Panc1 (cell line): ENCODE results near the gene DIS3L2.

ENCODE experiments used
- POLR2AphosphoS5 ChIP-seq: IDR thresholded peaks from 2 replicates; pipeline ENCODE4 v1.6.1; 2012; ENCODE audit warnings: mild to moderate bottlenecking, low read depth, low read length, moderate library complexity
- REST ChIP-seq, 2 experiments: IDR thresholded peaks; 2 replicates each; pipeline ENCODE4 v1.6.1; 2011 to 2012; ENCODE audit warnings: low read depth in 2 of 2, control low read depth in 1 of 2, low read length in 1 of 2, mild to moderate bottlenecking in 1 of 2, moderate library complexity in 1 of 2; ENCODE audit not compliant: insufficient read depth in 1 of 2
- TF ChIP-seq, protein P1 (sequence below): fragments of 450-650 bp; IDR thresholded peaks from 2 replicates; pipeline ENCODE4 v1.5.1; 2017; ENCODE audit warnings: mild to moderate bottlenecking

DNA sequence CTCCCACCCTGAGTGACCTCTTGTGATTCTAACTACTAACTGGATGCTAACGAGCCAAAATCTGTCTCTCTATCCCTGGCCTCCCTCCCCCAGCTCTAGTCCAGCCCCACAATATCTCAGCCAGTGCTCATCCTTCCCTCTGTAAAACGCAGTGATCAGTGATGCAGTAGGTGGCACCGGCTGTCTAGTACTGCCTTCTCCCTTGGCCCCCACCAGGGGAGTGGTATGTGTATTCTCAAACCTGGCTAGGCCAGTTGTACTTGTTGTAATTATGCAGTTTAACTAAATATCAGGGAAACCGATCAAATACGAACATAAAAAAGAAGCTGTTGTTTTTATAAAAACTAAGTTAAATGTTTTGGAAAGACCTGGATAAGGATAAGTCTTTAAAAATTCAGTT lies 303.8 kb downstream of the DIS3L2 start:
- TF ChIP-seq, protein P1, sequence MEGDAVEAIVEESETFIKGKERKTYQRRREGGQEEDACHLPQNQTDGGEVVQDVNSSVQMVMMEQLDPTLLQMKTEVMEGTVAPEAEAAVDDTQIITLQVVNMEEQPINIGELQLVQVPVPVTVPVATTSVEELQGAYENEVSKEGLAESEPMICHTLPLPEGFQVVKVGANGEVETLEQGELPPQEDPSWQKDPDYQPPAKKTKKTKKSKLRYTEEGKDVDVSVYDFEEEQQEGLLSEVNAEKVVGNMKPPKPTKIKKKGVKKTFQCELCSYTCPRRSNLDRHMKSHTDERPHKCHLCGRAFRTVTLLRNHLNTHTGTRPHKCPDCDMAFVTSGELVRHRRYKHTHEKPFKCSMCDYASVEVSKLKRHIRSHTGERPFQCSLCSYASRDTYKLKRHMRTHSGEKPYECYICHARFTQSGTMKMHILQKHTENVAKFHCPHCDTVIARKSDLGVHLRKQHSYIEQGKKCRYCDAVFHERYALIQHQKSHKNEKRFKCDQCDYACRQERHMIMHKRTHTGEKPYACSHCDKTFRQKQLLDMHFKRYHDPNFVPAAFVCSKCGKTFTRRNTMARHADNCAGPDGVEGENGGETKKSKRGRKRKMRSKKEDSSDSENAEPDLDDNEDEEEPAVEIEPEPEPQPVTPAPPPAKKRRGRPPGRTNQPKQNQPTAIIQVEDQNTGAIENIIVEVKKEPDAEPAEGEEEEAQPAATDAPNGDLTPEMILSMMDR: no peak
- TF ChIP-seq REST (IDR thresholded peaks at IDR 0.05; ENCODE audit: insufficient read depth in 1 of 2, low read depth in 2 of 2, low read length in 1 of 2): no peak
- no peak for TF ChIP-seq POLR2AphosphoS5
